NAMALWA (cell line): ENCODE results near the gene BICC1.

Experiments used
- DNase-seq: peaks from one replicate; pipeline ENCODE4 v3.0.0-alpha.2; 2015; ENCODE audit warnings: low spot score

The BICC1 gene

DNA sequence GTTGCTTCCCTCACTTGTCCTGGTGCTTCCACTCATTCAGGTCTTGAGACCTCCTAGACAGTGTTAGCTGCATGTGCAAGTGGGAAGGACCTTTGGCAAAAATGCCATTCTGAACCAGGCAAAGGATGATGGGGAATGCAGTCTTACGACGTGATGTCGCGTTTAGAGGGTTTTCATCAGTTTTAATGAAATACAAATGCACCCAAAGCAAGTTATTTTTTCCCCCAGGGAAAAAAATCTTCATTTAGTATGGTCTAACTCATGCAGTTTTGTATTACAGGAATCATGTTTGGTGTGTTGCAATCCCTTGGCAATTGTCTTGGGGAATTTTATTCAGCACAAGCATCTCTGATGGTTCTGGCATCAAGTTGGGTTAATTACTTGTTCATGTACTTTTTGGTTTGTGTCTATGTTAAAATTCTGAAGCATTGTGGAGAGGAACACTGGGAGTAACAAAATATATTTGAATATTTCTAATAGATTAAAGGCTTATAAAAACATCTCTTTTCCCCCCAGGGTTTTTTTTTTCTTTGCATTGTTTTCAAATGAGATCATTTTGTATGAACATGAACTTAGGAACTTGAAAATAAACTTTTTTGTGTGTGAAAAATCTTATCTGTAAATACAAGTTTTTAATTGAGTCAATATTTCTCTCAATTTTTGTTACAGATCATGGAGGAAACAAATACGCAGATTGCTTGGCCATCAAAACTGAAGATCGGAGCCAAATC lies 188.9 kb downstream of the BICC1 start:
- no peak for DNase-seq

DNA sequence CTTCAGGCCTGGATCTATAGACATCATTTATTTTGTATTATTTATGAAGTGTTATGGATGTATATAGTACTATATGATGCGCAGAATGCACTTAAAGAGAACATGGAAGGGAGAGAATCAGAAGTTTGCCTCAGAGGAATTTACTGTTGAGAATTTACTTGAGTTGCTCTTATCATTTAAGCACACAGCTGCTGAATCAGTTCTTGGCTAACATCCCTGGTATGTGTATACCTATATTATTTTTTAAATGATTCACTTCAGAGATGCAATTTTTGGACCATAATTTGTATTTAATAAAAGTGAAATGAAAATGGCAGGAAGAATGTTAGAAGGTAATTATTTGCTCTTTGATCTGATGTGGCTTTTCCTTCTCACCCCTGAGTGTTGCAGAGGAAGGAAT lies 191.6 kb downstream of the BICC1 start:
- DNase-seq: no peak

DNA sequence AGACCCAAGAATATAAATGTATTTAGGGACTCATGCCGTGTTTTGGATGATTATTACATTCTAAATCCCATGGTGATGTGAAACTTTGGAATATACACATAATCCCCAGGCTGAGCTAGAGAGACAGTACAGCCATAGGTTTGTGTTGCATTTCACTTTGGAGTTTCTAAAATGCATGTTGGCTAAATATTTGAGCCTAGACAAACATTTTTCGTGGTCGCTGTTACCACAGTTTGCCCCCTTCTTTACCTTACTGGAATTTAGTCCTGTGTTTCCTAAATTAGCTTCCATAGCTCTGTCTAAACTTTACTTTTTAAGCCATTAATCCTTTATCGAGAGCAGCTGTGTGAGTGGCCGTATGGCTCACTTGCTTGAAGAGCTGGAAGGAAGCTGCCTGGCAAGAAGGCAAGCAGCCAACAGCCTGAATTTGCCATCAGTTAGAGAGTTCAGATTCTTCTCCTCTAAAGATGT lies 192.0 kb downstream of the BICC1 start:
- DNase-seq: no peak

DNA sequence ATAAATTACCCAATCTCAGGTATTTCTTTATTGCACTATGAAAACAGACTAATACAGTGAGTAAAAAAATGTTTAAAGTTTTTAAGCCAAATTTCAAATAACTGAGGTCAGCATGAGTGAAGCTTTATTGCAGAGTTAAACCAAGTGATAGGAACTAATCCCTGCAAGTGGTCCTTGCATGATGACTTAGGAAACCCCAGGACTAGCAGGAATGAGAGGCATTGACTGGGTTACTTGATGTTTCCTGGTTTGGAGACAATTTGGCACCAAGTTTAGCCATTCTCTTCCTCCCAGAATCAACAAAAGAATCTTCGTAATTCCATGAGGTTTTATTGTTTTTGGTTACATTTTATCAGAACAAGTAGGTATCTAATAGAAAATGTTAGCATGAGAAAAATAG lies 194.2 kb downstream of the BICC1 start:
- DNase-seq: no peak

DNA sequence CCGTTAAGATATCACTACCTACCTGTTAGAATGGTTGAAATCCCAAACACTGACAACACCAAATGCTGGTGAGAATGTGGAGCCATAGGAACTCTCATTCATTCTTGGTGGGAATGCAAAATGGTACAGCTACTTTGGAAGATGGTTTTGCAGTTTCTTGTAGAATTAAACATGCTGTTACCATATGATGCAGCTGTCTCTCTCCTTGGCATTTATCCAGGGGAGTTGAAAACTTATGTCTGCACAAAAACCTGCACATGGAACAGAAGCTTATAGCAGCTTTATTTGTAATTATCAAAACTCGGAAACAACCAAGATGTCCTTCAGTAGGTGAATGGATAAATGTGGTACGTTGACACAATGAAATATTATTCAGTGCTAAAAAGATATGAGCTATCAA lies 199.5 kb downstream of the BICC1 start:
- DNase-seq: no peak

DNA sequence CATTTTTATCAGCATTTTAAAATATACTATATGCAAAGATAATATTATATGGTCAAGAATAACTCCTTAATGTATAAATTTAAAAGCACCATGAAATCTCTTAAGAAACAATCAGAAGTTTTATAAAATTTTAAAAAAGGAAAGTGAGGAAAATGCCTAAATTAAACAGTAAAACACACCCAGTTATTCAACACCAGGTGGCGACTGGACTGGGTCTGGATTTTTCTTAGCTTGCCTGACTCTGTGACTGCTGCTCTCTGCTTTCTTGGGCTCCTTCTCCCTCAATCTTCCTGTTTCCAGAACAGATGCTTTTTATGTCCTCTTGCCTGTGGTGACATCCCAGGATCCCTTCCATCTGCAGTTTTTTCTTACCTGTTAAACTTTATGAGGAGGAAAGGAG lies 200.3 kb downstream of the BICC1 start:
- peak; percentile 6 for DNase-seq

DNA sequence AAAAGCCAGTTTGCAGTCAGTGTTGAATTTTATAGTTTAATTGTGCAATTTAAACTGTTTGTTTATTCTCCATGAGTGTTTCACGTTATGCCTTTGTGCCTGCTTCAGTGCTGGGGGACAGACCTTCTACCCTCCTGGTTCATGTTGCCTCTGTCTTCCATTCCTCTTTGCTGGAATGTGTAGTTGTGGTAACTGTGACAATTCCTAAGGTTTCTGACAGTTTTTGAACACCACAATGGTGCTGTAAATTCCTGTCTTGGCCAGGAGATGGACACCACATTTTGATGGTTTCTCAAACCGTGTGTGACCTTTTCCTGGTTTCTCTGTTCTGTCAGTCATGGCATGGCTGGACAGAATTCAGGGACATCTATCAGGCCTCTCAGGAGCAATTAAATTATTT lies 201.7 kb downstream of the BICC1 start:
- no peak for DNase-seq

DNA sequence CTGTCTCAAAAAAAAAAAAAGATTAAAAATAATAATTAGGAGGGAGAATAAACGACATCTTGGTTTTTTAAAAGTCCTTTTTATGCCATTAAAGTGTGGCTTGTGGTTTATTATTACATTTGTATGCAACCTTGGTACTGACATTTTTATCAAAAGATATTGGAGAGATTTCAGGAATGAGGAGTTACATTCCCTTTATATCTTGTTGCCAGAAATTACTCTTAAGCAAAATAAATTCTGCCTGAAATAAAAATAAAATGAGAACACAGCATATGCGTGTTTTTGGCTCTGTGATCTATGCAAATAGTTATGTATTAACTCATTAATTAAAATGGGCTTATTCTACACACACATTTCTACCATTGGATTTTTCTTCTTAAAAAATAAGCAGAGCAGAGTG lies 202.4 kb downstream of the BICC1 start:
- no peak for DNase-seq

DNA sequence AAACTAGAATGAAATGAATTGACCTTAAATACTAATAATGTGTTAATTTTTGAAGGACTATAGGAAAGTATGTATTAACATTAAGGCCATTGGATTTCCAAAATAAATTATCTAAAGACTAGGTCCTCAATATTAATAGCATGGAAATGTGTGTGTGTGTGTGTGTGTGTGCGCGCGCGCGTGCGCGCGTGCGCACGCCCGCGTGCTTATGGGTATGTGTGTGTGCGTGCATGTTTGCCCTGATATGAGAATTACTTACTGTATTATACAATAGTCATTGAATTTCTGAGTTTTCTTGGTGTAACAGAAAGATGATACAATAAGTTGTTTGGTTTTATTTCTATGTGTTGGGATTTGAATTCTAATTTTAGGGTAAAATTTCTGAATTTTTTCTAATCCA lies 205.9 kb downstream of the BICC1 start:
- DNase-seq: no peak

DNA sequence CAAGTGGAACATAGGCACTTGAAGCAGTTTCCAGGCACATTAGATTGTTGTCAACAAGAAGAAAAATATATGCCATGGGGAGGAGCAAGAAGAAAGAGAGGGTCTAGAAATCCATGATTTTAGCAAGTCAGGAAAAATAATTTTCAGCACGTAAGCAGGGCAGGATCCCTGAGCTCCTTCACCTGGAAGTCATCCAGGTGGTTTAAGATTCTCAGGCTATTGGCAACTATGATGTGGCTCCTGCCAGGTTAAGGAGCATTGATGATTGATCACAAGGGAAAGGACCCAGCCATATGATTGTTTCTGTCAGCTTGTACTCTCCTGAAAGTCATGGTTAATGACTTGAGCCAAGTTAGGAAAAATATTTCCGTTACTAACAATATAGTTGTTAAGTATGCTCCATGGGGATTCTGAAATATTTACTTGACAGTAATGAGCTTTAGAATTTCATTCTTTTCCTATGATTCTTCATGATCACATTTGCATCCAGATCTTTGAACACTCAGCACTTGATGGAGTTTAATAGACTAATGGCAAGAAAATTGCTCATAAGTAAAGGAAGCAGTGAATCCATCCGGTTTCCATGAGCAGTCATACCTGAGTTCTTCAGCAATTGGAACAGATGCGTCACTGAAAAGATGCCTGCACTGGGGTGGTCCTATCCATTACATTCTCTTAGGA lies 209.1 kb downstream of the BICC1 start:
- DNase-seq: no peak

DNA sequence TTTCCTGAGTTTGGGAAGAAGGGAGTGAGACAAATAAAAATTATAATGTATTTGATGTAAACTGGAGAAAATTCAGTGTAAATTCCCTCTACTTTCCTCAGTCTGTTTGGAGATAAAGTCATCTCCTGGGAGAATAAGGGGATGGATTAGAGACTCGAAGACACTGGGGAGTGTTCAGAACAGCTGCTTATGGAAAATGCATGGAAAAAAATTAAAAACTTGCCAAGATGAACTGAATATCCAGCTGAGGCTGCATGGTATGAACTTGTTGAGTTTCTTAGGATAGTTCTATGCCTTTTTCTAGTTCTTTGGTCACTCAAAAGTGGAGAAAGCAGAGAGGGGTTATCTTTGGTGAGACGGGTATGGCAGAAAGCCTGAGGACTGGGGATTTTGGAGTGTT lies 210.5 kb downstream of the BICC1 start:
- no peak for DNase-seq

DNA sequence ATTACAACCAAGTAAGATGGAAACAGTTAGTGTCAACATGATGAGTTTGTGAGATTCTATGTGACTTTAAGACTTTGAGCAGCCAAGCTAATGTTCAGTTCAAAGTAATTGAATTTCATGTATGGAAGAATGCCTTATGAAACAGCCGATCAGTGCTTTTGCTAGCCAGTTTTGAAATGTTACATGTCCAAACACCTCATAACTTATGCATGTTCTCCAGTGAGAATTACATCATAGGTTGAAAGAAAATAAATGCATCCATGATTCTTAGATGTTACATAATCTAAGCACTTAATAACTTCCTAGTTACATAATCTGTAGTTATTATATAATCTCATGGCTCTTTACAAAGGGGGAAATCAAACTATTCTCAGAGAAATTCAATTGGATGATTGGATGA lies 211.3 kb downstream of the BICC1 start:
- DNase-seq: no peak

DNA sequence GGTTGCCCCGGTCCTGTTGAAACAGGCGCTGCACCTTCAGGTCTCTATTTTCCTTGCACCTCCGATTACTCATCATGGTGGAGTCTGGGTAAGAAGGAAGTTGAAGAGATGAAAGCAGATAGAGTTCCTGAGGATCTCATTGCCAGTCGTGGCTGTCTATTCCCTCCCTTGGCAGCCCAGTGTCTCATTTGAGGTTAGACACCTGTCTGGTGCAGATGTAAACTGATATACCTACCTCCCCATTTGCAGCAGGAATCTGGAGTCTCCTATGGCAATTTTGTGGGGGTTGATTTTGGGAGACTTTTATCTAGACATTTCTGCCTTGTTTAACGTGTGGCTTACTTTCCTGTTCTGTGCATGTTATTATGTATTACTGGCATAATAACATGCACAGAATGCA lies 212.1 kb downstream of the BICC1 start:
- no peak for DNase-seq

DNA sequence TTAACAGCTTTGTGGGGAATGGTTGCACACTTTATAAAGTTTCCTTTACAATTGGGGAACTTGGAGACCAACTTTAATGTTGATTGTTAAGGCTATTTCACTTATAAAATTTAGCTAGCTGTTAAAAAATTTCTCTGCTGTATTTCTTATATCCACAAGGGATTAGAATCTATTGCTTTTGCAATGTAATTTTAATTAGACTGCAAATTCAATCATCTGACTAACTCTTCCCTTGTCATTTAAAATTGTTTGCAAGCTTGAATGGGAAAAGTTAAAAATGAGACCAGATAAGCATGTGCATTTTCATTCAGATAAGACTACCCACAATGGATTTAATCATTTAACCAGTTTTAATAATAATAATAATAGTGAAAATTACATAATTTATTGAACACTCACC lies 213.2 kb downstream of the BICC1 start:
- DNase-seq: no peak

DNA sequence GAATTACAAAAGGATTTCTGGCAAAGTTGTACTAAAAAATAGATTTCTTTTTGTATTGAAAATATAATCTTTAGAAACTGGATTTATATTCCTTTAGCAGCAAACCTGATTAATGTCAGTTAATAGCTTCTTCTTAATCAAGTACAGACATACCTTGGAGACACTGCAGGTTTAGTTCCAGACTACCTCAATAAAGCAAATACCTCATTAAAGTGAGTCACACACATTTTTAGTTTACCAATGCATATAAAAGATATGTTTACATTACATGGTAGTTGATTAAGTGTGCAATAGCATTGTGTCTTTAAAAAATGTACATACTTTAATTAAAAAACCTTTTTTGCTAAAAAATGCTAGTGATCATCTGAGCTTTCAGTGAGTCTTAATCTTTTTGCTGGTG lies 215.0 kb downstream of the BICC1 start:
- no peak for DNase-seq

DNA sequence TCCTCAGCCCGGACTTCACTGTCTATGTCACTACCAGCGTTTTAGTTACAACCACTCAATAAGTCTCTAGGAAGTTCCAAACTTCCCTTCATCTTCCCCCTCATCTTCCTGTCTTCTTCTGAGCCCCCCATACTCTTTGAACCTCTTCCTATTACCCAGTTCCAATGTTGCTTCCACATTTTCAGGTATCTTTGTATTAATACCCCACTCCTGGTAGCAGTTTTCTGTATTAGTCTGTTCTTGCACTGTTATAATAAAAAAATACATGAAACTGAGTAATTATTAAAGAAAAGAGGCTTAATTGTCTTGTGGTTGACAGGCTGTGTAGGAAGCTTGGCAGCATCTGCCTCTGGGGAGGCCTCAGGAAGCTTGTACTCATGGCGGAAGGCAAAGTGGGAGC lies 218.6 kb downstream of the BICC1 start:
- DNase-seq: no peak

DNA sequence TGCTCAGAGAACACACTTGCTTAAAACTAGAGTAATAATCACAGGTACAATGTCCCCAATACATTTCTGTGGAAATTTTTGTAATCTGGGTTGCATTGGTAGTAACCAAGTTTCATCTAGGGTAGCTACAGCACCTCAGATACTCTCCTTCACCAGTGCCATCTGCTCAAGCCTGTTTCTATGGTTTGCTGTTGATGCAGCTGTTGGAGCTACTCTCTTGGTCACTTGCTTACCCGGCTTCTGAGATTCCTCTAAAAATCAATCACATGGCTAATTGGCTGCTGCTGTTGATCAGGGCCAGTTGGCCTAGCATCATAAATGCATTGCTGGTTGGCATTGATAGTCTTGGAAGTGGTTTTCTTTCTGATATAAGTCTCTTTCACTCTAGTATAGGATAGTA lies 220.8 kb downstream of the BICC1 start:
- DNase-seq: no peak

DNA sequence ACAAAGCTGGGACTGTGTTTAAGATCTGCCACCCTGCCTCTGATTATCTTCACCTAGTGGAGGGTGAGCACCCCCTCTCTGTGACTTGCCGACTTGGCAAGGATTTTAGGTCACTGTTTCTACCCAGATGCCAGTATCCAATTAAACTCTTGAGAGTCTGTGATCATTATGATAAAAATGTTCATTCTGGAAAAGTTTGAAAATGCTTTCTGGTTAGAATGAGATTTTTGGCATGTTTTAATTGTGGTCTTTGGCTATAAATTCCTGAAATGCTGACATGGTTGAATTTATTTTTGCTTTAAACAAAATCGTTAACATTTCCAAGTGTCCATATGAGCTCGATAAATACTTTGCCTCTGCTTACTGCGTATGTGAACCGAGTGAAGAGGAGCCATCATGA lies 221.4 kb downstream of the BICC1 start:
- DNase-seq: no peak

DNA sequence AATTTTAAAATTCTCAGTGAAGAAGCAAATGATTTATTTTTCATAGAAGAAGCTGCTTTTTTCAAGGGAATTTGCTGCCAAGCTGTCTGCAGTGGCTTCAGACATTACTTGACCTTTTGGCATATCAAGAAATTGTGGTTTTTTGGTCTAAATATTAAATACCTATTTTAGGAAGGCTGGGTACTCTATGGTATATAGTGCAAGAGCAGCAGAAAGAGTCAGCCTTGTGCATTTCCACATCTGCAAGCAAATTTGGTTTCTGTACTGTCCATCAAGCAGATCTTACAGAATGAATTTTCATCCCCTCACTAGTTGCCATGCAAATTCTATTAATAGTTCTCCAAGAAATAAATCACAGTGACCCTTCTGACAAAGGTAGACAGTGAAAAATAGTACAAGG lies 222.0 kb downstream of the BICC1 start:
- DNase-seq: no peak

DNA sequence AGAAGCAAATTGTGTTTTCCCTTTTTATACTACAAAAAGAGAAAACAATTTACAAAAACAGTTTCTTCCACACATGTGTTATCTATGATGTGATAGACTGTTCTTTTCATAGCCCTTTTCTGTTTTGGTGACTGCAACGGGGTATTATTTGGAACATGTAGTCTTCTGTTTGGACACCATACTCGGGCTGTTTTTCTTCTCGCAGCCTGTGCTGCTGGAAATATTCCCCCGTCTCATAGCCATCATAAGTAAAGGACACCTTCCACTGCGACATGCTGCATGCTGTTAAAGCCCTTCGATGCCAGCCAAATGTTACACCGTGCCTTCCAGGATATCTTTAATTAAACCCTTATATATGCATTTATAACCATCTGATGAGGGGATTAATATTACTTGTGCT lies 222.4 kb downstream of the BICC1 start:
- no peak for DNase-seq

DNA sequence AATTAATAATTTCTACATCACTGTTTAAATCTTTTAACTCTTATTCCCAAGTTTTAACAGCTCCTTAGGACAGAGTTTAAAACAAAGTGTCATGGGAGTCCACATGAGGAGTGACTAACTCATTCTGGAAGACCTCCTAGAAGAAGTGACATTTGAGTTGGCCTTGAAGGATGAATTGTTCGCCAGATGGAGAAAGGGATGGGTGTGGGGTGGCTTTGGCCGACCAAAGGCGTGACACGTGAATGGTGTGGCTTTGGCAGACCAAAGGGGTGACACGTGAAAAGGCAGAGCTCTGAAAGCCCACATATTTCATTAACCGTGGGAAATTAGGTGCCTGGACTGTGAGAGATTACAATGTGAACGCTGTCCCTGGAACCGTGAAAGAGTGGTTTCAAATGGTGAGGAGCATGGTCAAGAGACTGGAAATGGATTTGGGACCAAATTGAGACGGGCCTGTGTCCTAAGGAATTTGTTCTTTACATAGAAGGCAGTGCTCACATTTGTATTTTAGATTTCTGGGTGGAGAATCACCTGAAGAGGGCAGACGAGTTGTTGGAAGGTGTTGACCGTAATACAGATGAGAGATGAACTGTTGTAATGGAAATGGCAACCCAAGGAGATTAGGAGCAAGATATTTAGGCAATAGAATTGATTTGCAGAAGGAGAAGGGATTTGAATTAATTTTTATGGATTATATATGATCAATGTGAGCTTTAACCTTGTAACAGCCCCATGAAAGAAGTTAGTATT lies 228.1 kb downstream of the BICC1 start:
- no peak for DNase-seq

DNA sequence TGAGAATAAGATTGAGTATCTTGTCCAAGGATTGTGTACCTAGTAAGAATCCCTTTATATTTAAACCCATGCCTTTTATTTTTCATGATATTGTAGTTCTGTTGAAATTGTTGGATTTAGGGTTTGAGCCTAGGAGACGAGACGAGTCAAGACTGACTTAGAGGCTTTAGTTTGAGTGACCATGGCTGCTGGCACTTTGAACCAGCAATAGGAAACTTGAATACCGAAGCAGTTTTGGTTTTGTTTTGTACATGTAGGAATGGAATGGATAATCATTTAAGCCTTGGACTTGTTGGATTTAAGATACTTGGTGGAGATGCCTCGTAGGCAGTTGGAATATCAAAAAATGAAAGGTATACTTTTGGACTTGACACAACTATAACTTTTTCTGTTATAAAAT lies 229.0 kb downstream of the BICC1 start:
- no peak for DNase-seq

DNA sequence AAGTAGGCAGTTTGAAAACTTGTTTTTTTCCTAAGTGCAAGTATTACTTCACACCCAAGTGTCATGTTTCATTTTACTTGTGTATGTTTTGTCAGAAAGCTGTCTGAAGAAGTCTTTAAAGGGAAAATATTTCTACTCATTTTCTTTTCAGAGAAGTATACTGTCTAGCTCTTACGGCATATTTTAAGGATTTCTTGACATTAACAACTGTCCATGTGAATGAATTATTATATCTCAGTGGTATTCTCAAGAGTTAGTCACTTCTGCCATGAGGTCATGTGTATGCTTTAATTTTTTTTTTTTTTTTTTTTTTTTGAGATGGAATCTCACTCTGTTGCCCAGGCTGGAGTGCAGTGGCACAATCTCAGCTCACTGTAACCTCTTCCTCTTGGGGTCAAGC lies 229.5 kb downstream of the BICC1 start:
- no peak for DNase-seq
